ENCODE results near the gene GRID1.

GRCh38 chr10:85978566-85979358 lies 387.8 kb downstream of the GRID1 start:
- TF ChIP-seq EZH2 (IDR thresholded peaks at IDR 0.05) (no peak), POLR2AphosphoS5 (IDR thresholded peaks at IDR 0.05; ENCODE audit: borderline replicate concordance, low read depth, low read length) (no peak)
